Naive B cell (primary cell): ENCODE results near the gene UBXN6. TPM values are rescaled to one million over a fixed set of nuclear protein-coding genes. Genes with fewer than 3 reads are reported as not detected.

Source experiments
- ATAC-seq, 2 donors: fragments of 150-1000 bp; cut with Tn5 transposase; 2 replicates each; pipeline ENCODE4 v1.10.0; 2021; ENCODE audit warnings: low read depth in 2 of 2, mild to moderate bottlenecking in 2 of 2, moderate library complexity in 2 of 2
- DNase-seq: peaks from one replicate; pipeline ENCODE4 v3.0.0; 2022
- H3K27ac Mint-ChIP-seq, 6 donors: one replicate each; pipeline ENCODE4 v1.8.0; 2020 to 2022; ENCODE audit warnings: mild to moderate bottlenecking in 6 of 6, mixed read lengths in 6 of 6, moderate library complexity in 5 of 6, inconsistent platforms in 2 of 6
- H3K27me3 Mint-ChIP-seq, 3 donors: one replicate each; pipeline ENCODE4 v1.8.0; 2021 to 2022; ENCODE audit warnings: mixed read lengths in 3 of 3, mild to moderate bottlenecking in 1 of 3
- H3K36me3 Mint-ChIP-seq, 2 donors: one replicate each; pipeline ENCODE4 v1.8.0; 2020 to 2022; ENCODE audit warnings: mixed read lengths in 2 of 2, inconsistent platforms in 1 of 2, mild to moderate bottlenecking in 1 of 2
- H3K4me1 Mint-ChIP-seq, 3 donors: one replicate each; pipeline ENCODE4 v1.8.0; 2020 to 2022; ENCODE audit warnings: mixed read lengths in 3 of 3, inconsistent platforms in 1 of 3, mild to moderate bottlenecking in 1 of 3, moderate library complexity in 1 of 3
- H3K4me3 Mint-ChIP-seq, 8 donors: one replicate each; pipeline ENCODE4 v1.8.0; 2020 to 2022; ENCODE audit warnings: mild to moderate bottlenecking in 8 of 8, mixed read lengths in 8 of 8, moderate library complexity in 8 of 8, inconsistent platforms in 2 of 8
- H3K9me3 Mint-ChIP-seq, 7 donors: one replicate each; pipeline ENCODE4 v1.8.0; 2020 to 2022; ENCODE audit warnings: mixed read lengths in 7 of 7, mild to moderate bottlenecking in 5 of 7, inconsistent platforms in 2 of 7, moderate library complexity in 1 of 7
- polyA plus RNA-seq, 6 donors: library from polyadenylated mRNA; unstranded; fragments of 300-500 nt; fragmentation: Illumina TruSeq; gene quantifications; one replicate each; pipeline ENCODE4 v1.2.3, GENCODE V29; 2021; ENCODE audit warnings: low read depth in 6 of 6

UBXN6 gene, protein sequence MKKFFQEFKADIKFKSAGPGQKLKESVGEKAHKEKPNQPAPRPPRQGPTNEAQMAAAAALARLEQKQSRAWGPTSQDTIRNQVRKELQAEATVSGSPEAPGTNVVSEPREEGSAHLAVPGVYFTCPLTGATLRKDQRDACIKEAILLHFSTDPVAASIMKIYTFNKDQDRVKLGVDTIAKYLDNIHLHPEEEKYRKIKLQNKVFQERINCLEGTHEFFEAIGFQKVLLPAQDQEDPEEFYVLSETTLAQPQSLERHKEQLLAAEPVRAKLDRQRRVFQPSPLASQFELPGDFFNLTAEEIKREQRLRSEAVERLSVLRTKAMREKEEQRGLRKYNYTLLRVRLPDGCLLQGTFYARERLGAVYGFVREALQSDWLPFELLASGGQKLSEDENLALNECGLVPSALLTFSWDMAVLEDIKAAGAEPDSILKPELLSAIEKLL
- polyA plus RNA-seq, result 1 to 10 TPM; 3.6 to 9.1 (median 5.6) TPM

DNA sequence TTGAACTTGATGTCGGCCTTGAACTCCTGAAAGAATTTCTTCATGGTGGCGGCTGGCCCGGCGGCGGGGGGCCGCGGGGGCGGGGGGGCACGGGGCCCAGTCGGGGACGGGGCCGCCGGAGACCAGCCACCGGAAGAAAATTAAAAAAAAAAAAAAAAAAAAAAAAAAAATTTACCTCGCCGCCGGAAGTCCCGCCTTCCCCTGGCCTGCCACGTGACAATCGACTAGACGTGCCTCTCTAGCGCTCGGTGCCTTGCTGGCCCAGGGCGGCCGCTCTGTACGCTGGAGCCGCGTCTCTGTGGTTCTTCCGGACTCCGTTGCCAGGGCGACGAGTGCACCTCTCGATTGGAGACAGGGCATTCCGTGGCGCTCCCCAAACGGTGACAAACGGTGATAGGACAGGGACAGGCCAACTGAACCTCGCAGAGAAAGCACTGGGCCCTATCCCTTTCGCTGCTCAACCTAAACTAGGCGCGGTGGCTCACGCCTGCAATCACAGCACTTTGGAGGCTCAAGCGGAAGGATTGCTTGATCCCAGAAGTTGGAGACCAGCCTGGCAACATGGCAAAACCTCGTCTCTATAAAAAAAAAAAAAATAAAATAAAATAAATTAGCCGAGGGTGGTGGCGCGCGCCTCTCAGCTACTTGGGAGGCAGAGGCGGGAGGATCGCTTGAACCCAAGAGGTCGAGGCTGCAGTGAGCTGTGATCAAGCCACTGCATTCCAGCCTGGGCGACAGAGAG is at the start of gene UBXN6:
Gene UBXN6, minus strand, starts transcription at position 141 of the 742 bp plus-strand sequence. Its CDS starts 97 bp downstream, at position 44.
- Mint-ChIP-seq H3K4me1 (peaks cover 13 to 27% (median 24%) of the 10 kb centered on the region in 3 donors), H3K4me3 (peak within 1 kb of the TSS; percentile 83 to 96 (median 92)), H3K9me3 (no peaks in the 10 kb centered on the region), H3K36me3 (no peaks in the 10 kb centered on the region), H3K27ac (peak within 1 kb of the TSS; percentile 90 to 97 (median 94)), H3K27me3 (no peaks in the 10 kb centered on the region)
- peak; percentile 97 to 98 for ATAC-seq
- peak; percentile 95 for DNase-seq

DNA sequence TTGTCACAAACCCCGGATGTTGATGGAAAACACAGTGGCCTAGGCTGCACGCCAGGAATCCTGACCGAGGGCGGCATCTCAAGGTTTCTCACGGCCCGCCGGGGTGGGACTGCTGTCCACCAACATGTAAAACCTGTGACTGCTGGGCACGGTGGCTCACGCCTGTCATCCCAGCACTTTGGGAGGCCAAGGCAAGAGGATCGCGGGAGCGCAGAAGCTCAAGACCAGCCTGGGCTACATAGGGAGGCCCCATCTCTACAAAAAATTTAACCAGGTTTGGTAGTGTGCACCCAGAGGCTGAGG is 49.5 kb upstream of the UBXN6 start:
- H3K4me1 Mint-ChIP-seq, result peaks cover 0 to 8% (median 0%) of the 10 kb centered on the region in 3 donors
- no peak overlapping the region for H3K4me3 Mint-ChIP-seq
- ATAC-seq, result no peak
- peak overlapping the region in 1 of 6 donors; percentile 58 for H3K27ac Mint-ChIP-seq
- no peaks in the 10 kb centered on the region for H3K27me3 Mint-ChIP-seq
- H3K9me3 Mint-ChIP-seq, result peaks cover 0 to 5% (median 0%) of the 10 kb centered on the region in 7 donors
- H3K36me3 Mint-ChIP-seq, result peaks cover 4 to 18% of the 10 kb centered on the region in 2 donors
- DNase-seq, result no peak

DNA sequence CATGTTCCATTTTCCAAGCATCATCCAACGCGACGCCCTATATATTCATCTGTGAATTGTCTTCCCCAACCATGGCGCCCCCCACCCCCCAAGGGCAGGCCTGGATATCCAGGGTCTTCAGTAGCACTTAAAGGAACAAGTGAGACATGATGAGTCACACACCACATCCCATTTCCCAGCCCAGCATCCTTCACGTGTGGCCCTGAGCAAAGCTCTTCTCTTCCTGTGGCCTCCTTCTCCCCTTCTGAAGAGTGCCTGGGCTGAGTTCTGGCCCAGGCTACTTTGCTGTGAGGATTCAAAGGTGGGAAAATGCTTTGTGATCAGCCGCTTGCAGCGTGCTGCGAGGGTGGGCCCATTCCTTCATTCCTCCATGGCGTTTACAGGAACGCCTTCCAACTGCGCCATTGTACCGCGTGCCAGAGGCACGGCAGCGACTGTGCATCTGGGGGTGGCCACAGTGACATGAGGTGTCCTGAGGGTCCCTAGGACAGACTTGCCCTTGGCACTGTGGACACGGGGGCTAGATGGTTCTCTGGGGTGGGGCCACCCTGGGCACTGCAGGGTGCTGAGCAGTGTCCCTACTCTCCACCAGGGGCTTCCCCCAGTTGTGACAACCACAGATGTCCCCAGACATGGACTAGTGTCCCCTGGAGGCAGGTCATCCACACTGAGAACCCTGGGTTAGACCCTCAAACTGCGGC is 49.0 kb upstream of the UBXN6 start:
- Mint-ChIP-seq H3K4me1 (peaks cover 0 to 8% (median 0%) of the 10 kb centered on the region in 3 donors), H3K27ac (peak overlapping the region in 1 of 6 donors; percentile 74), H3K27me3 (no peaks in the 10 kb centered on the region), H3K36me3 (peaks cover 4 to 18% of the 10 kb centered on the region in 2 donors), H3K4me3 (peak overlapping the region in 1 of 8 donors; percentile 22), H3K9me3 (peaks cover 0 to 5% (median 0%) of the 10 kb centered on the region in 7 donors)
- DNase-seq (no peak), ATAC-seq (no peak)

DNA sequence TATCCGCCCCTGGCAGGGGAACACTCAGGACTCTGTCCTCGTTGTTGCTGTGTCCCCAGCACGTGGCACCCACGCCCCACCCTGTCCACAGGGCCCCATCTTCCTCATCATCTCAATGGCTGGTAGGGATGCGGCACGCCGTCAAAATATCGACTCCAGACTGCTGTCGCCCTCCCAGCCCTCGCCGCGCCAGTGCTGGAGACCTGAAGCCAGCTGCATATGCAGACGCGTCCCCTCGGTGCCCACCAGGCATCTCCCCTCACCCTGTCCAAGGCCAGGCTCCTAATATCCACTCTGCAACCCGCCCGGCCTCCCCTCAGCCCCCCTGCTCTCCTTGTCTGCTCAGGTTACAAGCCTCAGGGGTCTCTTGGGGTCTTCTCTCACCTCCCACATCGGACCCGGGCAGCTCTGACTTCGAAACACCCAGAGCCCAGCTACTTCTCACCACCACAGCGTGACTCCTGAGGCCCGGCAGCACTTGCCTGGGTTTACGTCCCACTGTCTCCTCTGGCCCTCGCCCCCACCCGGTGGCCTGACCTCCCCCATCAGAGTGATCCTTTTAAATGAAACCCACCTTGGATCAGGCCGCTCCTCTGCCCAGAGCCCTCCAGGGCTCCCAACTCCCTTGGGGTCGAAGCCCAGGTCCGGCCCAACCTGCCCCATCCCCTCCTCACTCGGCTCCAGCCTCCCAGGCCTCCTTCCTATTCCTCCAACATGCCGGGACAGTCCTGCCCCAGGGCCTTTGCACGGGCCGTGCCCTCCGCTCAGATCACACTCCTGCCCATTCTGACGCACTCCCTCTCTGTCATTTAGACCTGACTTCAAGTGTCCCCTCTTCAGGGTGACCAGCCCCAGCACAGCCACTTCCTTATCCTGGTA is 48.2 kb upstream of the UBXN6 start:
- Mint-ChIP-seq H3K27ac (no peak overlapping the region), H3K4me1 (peaks cover 0 to 8% (median 0%) of the 10 kb centered on the region in 3 donors), H3K9me3 (peaks cover 0 to 5% (median 0%) of the 10 kb centered on the region in 7 donors), H3K36me3 (peaks cover 4 to 18% of the 10 kb centered on the region in 2 donors), H3K27me3 (no peaks in the 10 kb centered on the region), H3K4me3 (no peak overlapping the region)
- ATAC-seq, result no peak
- DNase-seq, result no peak

DNA sequence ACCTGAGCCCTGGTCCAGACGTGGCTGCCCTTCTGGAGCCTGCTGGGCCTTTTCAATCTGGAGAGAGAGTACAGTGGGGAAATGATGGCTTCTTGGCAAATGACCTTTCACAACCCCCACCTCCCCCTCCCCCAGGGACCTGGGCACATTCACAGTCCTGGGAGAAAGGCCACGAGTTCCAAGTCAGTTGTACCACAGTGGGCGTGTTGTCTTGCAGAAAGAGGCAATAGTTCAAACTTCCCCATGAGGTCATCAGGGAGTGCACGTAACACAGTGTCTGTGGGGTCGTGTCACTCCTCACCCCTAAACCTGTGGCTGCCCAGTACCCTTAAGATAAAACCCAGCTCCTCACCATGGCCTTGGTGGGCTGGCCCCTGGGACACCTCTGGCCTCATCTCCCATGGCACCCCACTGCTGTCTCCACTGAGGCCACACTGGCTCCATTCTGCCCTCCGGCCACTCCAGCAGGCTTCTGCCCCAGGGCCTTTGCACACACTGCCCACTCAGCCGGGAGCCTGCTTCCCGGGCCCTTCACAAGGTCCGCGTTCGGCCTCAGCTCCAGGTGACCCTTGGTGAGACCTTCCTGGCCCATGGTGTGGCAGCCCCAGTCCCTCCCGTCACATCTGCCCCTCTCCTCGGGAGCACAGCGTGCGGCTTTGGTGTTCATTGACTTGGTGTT is 47.4 kb upstream of the UBXN6 start:
- Mint-ChIP-seq H3K4me3 (no peak overlapping the region), H3K27ac (no peak overlapping the region), H3K4me1 (peaks cover 0 to 8% (median 0%) of the 10 kb centered on the region in 3 donors), H3K9me3 (peaks cover 0 to 5% (median 0%) of the 10 kb centered on the region in 7 donors), H3K27me3 (no peaks in the 10 kb centered on the region), H3K36me3 (peaks cover 4 to 18% of the 10 kb centered on the region in 2 donors)
- DNase-seq (no peak), ATAC-seq (no peak)

DNA sequence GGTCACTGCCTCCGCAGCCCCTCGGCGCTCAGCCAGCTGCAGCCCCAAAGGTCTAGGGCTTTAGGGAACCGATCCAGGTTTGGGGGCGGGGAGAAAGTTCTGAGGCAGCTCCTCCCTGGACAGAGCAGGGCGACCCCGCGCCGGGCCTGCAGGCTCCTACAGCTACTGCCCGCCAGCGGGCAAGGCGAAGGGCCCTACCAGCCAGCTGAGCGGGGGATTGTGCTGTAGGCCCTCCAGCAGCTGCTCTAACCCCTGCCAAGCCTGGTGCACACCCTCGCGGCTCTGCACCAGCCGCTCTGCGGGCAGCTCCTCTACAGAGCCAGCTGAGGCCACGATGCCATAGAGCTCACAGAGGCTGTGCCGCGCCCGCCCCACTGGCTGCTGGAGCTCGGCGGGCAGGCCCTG is 46.7 kb upstream of the UBXN6 start:
- ATAC-seq (no peak), DNase-seq (no peak)
- no peaks in the 10 kb centered on the region for H3K27me3 Mint-ChIP-seq
- peaks cover 0 to 8% (median 0%) of the 10 kb centered on the region in 3 donors for H3K4me1 Mint-ChIP-seq
- H3K9me3 Mint-ChIP-seq, result peaks cover 0 to 5% (median 0%) of the 10 kb centered on the region in 7 donors
- H3K36me3 Mint-ChIP-seq, result peaks cover 4 to 18% of the 10 kb centered on the region in 2 donors
- no peak overlapping the region for H3K27ac Mint-ChIP-seq
- H3K4me3 Mint-ChIP-seq, result no peak overlapping the region

DNA sequence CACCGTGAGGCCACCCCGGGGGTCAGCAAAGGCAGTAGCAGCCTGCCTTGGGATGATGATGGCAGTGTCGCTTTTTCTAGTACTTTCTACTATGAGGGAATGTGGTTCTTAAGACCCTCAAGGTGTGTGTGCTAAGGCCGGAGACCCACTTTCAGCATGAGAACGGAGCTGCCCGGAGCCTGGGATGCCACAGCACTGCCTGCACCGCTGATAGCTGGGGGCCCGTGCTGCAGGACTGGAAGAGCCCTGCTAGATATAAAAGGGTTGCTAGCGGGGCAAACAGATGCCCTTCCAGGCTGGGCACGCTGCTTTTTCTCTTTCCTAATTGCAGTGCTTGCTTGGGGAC is 46.2 kb upstream of the UBXN6 start:
- H3K4me1 Mint-ChIP-seq, result peaks cover 0 to 8% (median 0%) of the 10 kb centered on the region in 3 donors
- H3K4me3 Mint-ChIP-seq, result no peak overlapping the region
- H3K27me3 Mint-ChIP-seq, result no peaks in the 10 kb centered on the region
- DNase-seq (no peak), ATAC-seq (no peak)
- no peak overlapping the region for H3K27ac Mint-ChIP-seq
- peaks cover 4 to 18% of the 10 kb centered on the region in 2 donors for H3K36me3 Mint-ChIP-seq
- peaks cover 0 to 5% (median 0%) of the 10 kb centered on the region in 7 donors for H3K9me3 Mint-ChIP-seq

DNA sequence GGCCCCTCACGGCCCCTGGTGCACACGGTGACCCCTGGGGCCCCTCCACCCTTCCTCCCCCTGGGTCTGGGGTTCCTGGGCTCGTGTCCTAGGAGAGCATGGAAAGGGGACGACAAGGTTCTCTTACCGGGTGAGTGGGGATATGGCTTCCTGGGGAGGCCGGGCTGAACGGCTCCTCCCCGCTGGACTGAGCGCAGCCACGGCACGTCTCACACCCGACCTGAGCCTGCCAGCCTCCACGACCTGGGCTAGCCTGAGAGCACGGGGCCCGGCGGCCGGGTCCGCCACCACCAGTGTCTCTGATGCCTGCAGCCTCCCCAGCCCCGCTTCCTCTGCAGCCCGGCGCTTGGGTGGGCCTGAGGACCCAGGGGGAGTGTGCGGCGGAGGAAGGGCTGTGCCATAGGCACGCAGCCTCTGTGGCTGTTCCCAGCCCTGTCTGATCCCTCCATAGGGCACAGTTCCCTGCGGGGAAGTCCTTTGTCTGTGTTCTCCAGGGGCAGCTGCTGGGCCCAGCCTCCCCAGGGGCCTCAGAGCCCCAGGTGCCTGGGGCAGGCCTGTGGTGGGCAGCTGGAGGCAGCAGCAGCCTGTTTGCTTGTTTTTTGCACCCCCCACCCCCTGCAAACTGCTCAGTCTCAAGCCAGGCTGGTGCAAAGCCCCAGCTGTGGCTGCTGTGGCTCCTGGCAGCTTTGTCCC is 45.7 kb upstream of the UBXN6 start:
- H3K27ac Mint-ChIP-seq, result no peak overlapping the region
- DNase-seq, result no peak
- H3K4me3 Mint-ChIP-seq, result no peak overlapping the region
- no peak for ATAC-seq
- no peaks in the 10 kb centered on the region for H3K27me3 Mint-ChIP-seq
- H3K9me3 Mint-ChIP-seq, result peaks cover 0 to 5% (median 0%) of the 10 kb centered on the region in 7 donors
- peaks cover 4 to 18% of the 10 kb centered on the region in 2 donors for H3K36me3 Mint-ChIP-seq
- H3K4me1 Mint-ChIP-seq, result peaks cover 0 to 8% (median 0%) of the 10 kb centered on the region in 3 donors

DNA sequence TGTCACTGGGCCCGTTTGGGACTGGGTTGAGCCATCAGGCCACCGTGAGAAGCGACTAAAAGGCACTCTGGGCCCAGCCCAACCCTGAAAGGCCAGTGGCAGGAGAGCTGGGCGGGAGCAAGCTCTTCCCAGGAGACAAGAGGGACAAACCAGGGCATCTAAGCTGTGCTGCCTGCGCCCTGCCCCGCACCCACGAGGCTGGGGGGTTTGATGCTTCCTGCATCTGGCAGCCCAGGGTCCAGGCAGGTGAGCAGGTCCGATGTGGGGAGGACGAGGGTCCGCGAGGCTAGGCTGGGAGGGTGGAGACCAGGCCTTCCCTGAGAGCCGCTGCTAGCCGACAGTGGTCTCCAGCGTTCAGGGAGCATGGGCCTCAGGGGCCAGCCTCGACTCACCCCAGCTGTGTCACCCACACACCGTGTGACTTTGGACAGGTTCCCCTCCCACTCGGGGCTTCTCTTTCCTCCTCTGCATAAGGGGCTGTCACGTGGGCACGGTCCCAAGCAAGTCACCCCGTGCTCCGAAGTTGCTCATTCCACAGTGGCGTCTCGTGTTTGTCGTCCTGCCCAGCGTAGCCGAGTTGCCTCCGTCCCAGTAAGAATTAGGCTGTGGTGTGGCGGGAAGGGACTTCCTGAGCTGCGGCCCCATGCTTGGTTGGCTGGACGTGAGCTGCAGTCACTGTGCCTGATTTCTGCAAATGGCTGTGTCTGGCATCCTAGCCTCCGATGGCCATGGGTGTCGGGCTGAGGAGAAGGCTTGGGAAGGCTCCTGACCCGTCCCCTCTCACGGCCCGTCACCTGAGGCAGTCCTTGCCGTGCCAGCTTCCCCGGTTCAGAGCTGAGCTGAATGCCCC is 44.9 kb upstream of the UBXN6 start:
- DNase-seq (no peak), ATAC-seq (no peak)
- no peak overlapping the region for H3K27ac Mint-ChIP-seq
- peaks cover 4 to 18% of the 10 kb centered on the region in 2 donors for H3K36me3 Mint-ChIP-seq
- H3K4me3 Mint-ChIP-seq, result no peak overlapping the region
- no peaks in the 10 kb centered on the region for H3K27me3 Mint-ChIP-seq
- peaks cover 0 to 5% (median 0%) of the 10 kb centered on the region in 7 donors for H3K9me3 Mint-ChIP-seq
- peaks cover 0 to 8% (median 0%) of the 10 kb centered on the region in 3 donors for H3K4me1 Mint-ChIP-seq

DNA sequence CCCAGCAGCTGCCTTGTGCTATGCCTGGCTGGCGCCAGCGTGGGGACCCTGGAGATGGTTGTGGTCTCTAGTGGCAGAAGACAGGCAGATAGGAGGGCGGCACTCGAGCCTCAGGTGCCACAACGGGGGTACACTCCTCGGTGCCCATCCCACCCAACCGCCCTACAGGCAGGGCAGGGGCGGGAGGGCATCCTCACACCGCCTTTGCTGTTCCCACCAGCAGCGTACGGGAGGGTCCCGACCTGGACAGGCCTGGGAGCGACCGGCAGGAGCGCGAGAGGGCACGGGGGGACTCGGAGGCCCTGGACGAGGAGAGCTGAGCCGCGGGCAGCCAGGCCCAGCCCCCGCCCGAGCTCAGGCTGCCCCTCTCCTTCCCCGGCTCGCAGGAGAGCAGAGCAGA is 44.1 kb upstream of the UBXN6 start:
- Mint-ChIP-seq H3K4me1 (peaks cover 0 to 8% (median 0%) of the 10 kb centered on the region in 3 donors), H3K9me3 (peaks cover 0 to 5% (median 0%) of the 10 kb centered on the region in 7 donors), H3K4me3 (no peak overlapping the region), H3K27me3 (no peaks in the 10 kb centered on the region), H3K36me3 (peaks cover 4 to 18% of the 10 kb centered on the region in 2 donors), H3K27ac (no peak overlapping the region)
- ATAC-seq, result no peak
- no peak for DNase-seq
